K562 (cell line): Measurements from ENCODE around the gene RIPK3. TPM values are rescaled to one million over a fixed set of nuclear protein-coding genes. Genes with fewer than 3 reads are reported as not detected.

ENCODE experiments used
- ATAC-seq: fragments of 200-7000 bp; cut with Tn5 transposase; 3 replicates; pipeline ENCODE4 v1.9.1; 2020; ENCODE audit warnings: moderate library complexity
- BruUV-seq: library from RNA; stranded (reverse); fragments of 400-500 nt; replicated peaks from 2 replicates; lab custom pipeline; 2021; lab: Mats Ljungman, UMichigan
- CTCF ChIA-PET: fragments of 300-600 bp; formaldehyde crosslinking; extraction: SDS; loops from one replicate; lab custom pipeline; 2021; ENCODE audit warnings: low intra/inter-chr PET ratio; lab: Yijun Ruan, JAX
- POLR2A ChIA-PET: fragments of 300-600, 350-650 bp; sonication (Branson Sonifier 250); formaldehyde crosslinking; extraction: SDS; loops from one replicate; lab custom pipeline; 2021; ENCODE audit warnings: antibody characterized with exemption, inconsistent platforms; lab: Yijun Ruan, JAX
- DNase-seq, 4 experiments: peaks; one replicate each; pipeline versions ENCODE4 v3.0.0 to v3.0.0-alpha.2; 2011 to 2018; ENCODE audit warnings: low spot score in 3 of 4, mixed read lengths in 3 of 4; ENCODE audit errors: extremely low read depth in 1 of 4
- FAIRE-seq: peaks from 2 replicates; lab custom pipeline; 2011; peaks lifted over from hg19 to GRCh38; lab: Jason Lieb, UNC
- H2AFZ ChIP-seq: 2 replicates; pipeline ENCODE4 v1.6.0; 2011; ENCODE audit warnings: low read depth, low read length, control low read depth, inconsistent platforms
- H3K27ac ChIP-seq: fragments of 200-600 bp; 3 replicates; pipeline ENCODE4 v1.8.0; 2011; ENCODE audit warnings: low read depth, mild to moderate bottlenecking, control low read depth, inconsistent platforms, low read length, moderate library complexity, mixed read lengths; ENCODE audit errors: extremely low read depth
- H3K27me3 ChIP-seq, 2 experiments: fragments of 300-600 bp in 1 of 2; 2 replicates in 1 of 2; 3 replicates in 1 of 2; pipeline versions ENCODE4 v1.6.0 to v1.8.0; 2011; ENCODE audit warnings: inconsistent platforms in 2 of 2, low read length in 2 of 2, mild to moderate bottlenecking in 1 of 2, mixed read lengths in 1 of 2, moderate library complexity in 1 of 2; ENCODE audit not compliant: control insufficient read depth in 2 of 2, insufficient read depth in 2 of 2
- H3K36me3 ChIP-seq: fragments of 300-600 bp; 3 replicates; pipeline ENCODE4 v1.8.0; 2011; ENCODE audit warnings: mild to moderate bottlenecking, low read length, inconsistent platforms; ENCODE audit not compliant: control insufficient read depth, insufficient read depth
- H3K4me1 ChIP-seq, 2 experiments: fragments of 200-600 bp in 1 of 2; replicated peaks in 1 of 2; 2 replicates in 1 of 2; 3 replicates in 1 of 2; pipeline versions ENCODE4 v1.5.1 to v1.8.0; 2011; ENCODE audit warnings: inconsistent platforms in 2 of 2, low read length in 2 of 2, mild to moderate bottlenecking in 1 of 2, mixed read lengths in 1 of 2, moderate library complexity in 1 of 2; ENCODE audit not compliant: control insufficient read depth in 2 of 2, insufficient read depth in 2 of 2
- H3K4me2 ChIP-seq: 2 replicates; pipeline ENCODE4 v1.6.1; 2011; ENCODE audit warnings: low read length, control low read depth, inconsistent platforms, mixed read lengths; ENCODE audit not compliant: insufficient read depth
- H3K4me3 ChIP-seq: fragments of 200-600 bp; sonication (generic), shearing (Covaris generic); 2 replicates; pipeline ENCODE4 v1.5.1; 2016; ENCODE audit warnings: control low read depth, inconsistent platforms
- H3K79me2 ChIP-seq: fragments of 200-600 bp; 3 replicates; pipeline ENCODE4 v1.8.0; 2011; ENCODE audit warnings: low read length, inconsistent platforms; ENCODE audit not compliant: control insufficient read depth, insufficient read depth
- H3K9ac ChIP-seq, 2 experiments: 2 replicates each; pipeline versions ENCODE4 v1.6.0 to v1.6.1; 2011; ENCODE audit warnings: low read depth in 2 of 2, low read length in 2 of 2, control low read depth in 1 of 2, inconsistent platforms in 1 of 2, mild to moderate bottlenecking in 1 of 2, mixed read lengths in 1 of 2; ENCODE audit not compliant: insufficient read depth in 1 of 2
- H3K9me1 ChIP-seq: one replicate; pipeline ENCODE4 v1.6.0; 2011; ENCODE audit warnings: inconsistent platforms, mild to moderate bottlenecking, low read length, moderate library complexity; ENCODE audit not compliant: control insufficient read depth, insufficient read depth
- H3K9me3 ChIP-seq: replicated peaks from 2 replicates; pipeline ENCODE4 v1.5.1; 2011; ENCODE audit warnings: low read depth, low read length, inconsistent platforms; ENCODE audit not compliant: control insufficient read depth, insufficient read depth
- H4K20me1 ChIP-seq: replicated peaks from 2 replicates; pipeline ENCODE4 v1.6.1; 2011; ENCODE audit warnings: low read length, inconsistent platforms, mixed read lengths; ENCODE audit not compliant: control insufficient read depth, insufficient read depth
- ESRRA ChIP-seq: fragments of 450-650 bp; IDR thresholded peaks from 2 replicates; pipeline ENCODE4 v1.6.1; 2014; ENCODE audit warnings: low read depth, mild to moderate bottlenecking, moderate library complexity, borderline replicate concordance
- HMG20A ChIP-seq: fragments of 450-650 bp; formaldehyde crosslinking; conservative IDR thresholded peaks from 2 replicates; pipeline ENCODE4 v1.4.0; 2020; ENCODE audit warnings: mild to moderate bottlenecking, mixed read lengths
- HOXB6 ChIP-seq: fragments of 250-450 bp; sonication (Bioruptor Pico); IDR thresholded peaks from 2 replicates; pipeline ENCODE4 v1.5.1; 2022; ENCODE audit warnings: mild to moderate bottlenecking, borderline replicate concordance
- PPARD ChIP-seq: fragments of 250-450 bp; sonication (Bioruptor Pico); IDR thresholded peaks from 2 replicates; pipeline ENCODE4 v1.8.0; 2022; ENCODE audit warnings: inconsistent platforms, mild to moderate bottlenecking, moderate library complexity
- ZNF263 ChIP-seq: sonication (generic); formaldehyde crosslinking; IDR thresholded peaks from 2 replicates; pipeline ENCODE4 v1.8.0; 2022; ENCODE audit warnings: mild to moderate bottlenecking, missing genetic modification reagents, borderline replicate concordance
- WGBS: fragments of 100-300 bp; shearing (Covaris generic); methylation state at CpG from one replicate; pipeline ENCODE4 v1.1.6; 2016; ENCODE audit warnings: low coverage, mixed read lengths; ENCODE audit not compliant: insufficient coverage; ENCODE audit errors: missing lambda C conversion rate; 5-methylcytosine and 5-hydroxymethylcytosine counted together
- in situ Hi-C: fragments of 300-500 bp; cut with MboI; formaldehyde crosslinking; loops from 4 replicates; pipeline ENCODE4 v1.15.0; 2018; ENCODE audit warnings: inconsistent platforms, mixed read lengths
- intact Hi-C: fragments of 100-400 bp; cut with micrococcal nuclease; formaldehyde crosslinking; loops from 2 replicates; pipeline ENCODE4 v1.14.2; 2022
- polyA plus RNA-seq, 8 experiments: library from polyadenylated mRNA; depleted of rRNA in 4 of 8; stranded (reverse) in 5 of 8; unstranded in 3 of 8; fragments of >200 nt; fragmentation: Nextera tagmentation in 2 of 8; fragmentation: Illumina TruSeq in 1 of 8; extraction: Ambion mirVana in 2 of 8; extraction: Trizol in 1 of 8; gene quantifications; 2 replicates each; pipeline versions ENCODE4 v1.2.1 to v1.2.3, GENCODE V29; 2011 to 2014; ENCODE audit warnings: inconsistent platforms in 1 of 8, missing spikeins in 1 of 8
- total RNA-seq, 7 experiments: library from RNA; depleted of rRNA in 6 of 7; stranded (reverse); fragments of >200 nt in 6 of 7; fragmentation: Illumina TruSeq in 2 of 7; extraction: Trizol in 2 of 7; gene quantifications; 2 replicates each; pipeline versions ENCODE4 v1.2.1 to v1.2.3, GENCODE V29; 2011 to 2021; ENCODE audit warnings: low replicate concordance in 1 of 7
- TF ChIP-seq, protein P1 (sequence below): sonication (generic); formaldehyde crosslinking; IDR thresholded peaks from 2 replicates; pipeline ENCODE4 v1.8.1; 2023; ENCODE audit warnings: mild to moderate bottlenecking, missing genetic modification reagents, moderate library complexity

The RIPK3 gene
- total and polyA plus RNA-seq, 9 of the 15 experiments (the other 6 are each of a cell fraction or from before 2014, with no cell fraction given), result 0.03 to 0.43 (median 0.28) TPM; not detected in 3

GRCh38 chr14:24330973-24331674 lies 8.7 kb downstream of the RIPK3 start:
- Histone ChIP-seq H3K79me2 (no peaks in the 10 kb centered on the region), H2AFZ (no peak overlapping the region), H3K4me1 (peaks cover 5 to 36% of the 10 kb centered on the region in 2 experiments; a peak in 4 of 5 replicates), H3K36me3 (no peaks in the 10 kb centered on the region), H3K9me1 (no peaks in the 10 kb centered on the region), H4K20me1 (no peaks in the 10 kb centered on the region), H3K27ac (no peak overlapping the region), H3K4me3 (no peak overlapping the region), H3K27me3 (no peaks in the 10 kb centered on the region), H3K4me2 (no peak overlapping the region), H3K9me3 (no peaks in the 10 kb centered on the region), H3K9ac (0 out of 4 replicates have a peak overlapping the region, but pooled peaks of 1 of the 2 experiments have one; percentile 17)
- 39% methylated on average over 4 of the region's 10 CpGs for WGBS
- ChIA-PET CTCF (interaction anchor here (0.6 to 0.8 kb wide), 2 partner anchors 106 to 170 kb away, joined by 3 read pairs; partner anchors contain the start of gene IRF9), POLR2A (interaction anchor here (0.6 kb wide), 1 partner anchor 16 kb away, joined by 3 read pairs; no protein-coding TSS in a partner anchor)
- TF ChIP-seq PPARD (CRISPR knock-in tag) (no peak), HMG20A (CRISPR knock-in tag) (no peak), ESRRA (no peak), ZNF263 (CRISPR knock-in tag) (peak; percentile 92), HOXB6 (CRISPR knock-in tag) (no peak)
- TF ChIP-seq, protein P1, sequence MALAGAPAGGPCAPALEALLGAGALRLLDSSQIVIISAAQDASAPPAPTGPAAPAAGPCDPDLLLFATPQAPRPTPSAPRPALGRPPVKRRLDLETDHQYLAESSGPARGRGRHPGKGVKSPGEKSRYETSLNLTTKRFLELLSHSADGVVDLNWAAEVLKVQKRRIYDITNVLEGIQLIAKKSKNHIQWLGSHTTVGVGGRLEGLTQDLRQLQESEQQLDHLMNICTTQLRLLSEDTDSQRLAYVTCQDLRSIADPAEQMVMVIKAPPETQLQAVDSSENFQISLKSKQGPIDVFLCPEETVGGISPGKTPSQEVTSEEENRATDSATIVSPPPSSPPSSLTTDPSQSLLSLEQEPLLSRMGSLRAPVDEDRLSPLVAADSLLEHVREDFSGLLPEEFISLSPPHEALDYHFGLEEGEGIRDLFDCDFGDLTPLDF, result no peak
- ATAC-seq (no peak), DNase-seq (no peak), FAIRE-seq (no peak)
- no TSS peak for BruUV-seq
- in situ Hi-C loops (loop anchor here (5.0 to 25.0 kb wide), 2 partner anchors 101 to 356 kb away; no protein-coding TSS in a partner anchor), intact Hi-C loops (loop anchor here (5.0 kb wide), 1 partner anchor 36 kb away; the partner anchor contains the start of gene NFATC4)
